Neural crest cell (in vitro differentiated cells): ENCODE results near the gene CCDC78. TPM values are rescaled to one million over a fixed set of nuclear protein-coding genes. Genes with fewer than 3 reads are reported as not detected.

ENCODE experiments used
- DNase-seq: peaks from one replicate; pipeline ENCODE4 v3.0.0; 2021; ENCODE audit warnings: low read depth, mixed read lengths, low spot score
- H3K27ac Mint-ChIP-seq: one replicate; pipeline ENCODE4 v1.8.0; 2021; ENCODE audit warnings: mild to moderate bottlenecking, mixed read lengths; ENCODE audit not compliant: unreplicated experiment
- H3K27me3 Mint-ChIP-seq: 2 replicates; pipeline ENCODE4 v1.8.0; 2021; ENCODE audit warnings: low read depth, mild to moderate bottlenecking, mixed read lengths
- H3K36me3 Mint-ChIP-seq: 2 replicates; pipeline ENCODE4 v1.8.0; 2021; ENCODE audit warnings: low read depth, mild to moderate bottlenecking, mixed read lengths
- H3K4me1 Mint-ChIP-seq: 2 replicates; pipeline ENCODE4 v1.8.0; 2021; ENCODE audit warnings: mixed read lengths
- H3K4me3 Mint-ChIP-seq: one replicate; pipeline ENCODE4 v1.8.0; 2021; ENCODE audit warnings: mild to moderate bottlenecking, mixed read lengths
- H3K9me3 Mint-ChIP-seq: 2 replicates; pipeline ENCODE4 v1.8.0; 2021; ENCODE audit warnings: mixed read lengths
- total RNA-seq: library from RNA; stranded (reverse); gene quantifications from 2 replicates; pipeline ENCODE4 v1.2.1, GENCODE V29; 2021
- TF ChIP-seq, protein P1 (sequence below): fragments of 200-600 bp; sonication (generic); conservative IDR thresholded peaks from 2 replicates; pipeline ENCODE4 v1.5.0; 2021; ENCODE audit warnings: antibody characterized with exemption, mild to moderate bottlenecking

The CCDC78 gene
- total RNA-seq, 1 donor from 2014 or later = 7.0 TPM

DNA sequence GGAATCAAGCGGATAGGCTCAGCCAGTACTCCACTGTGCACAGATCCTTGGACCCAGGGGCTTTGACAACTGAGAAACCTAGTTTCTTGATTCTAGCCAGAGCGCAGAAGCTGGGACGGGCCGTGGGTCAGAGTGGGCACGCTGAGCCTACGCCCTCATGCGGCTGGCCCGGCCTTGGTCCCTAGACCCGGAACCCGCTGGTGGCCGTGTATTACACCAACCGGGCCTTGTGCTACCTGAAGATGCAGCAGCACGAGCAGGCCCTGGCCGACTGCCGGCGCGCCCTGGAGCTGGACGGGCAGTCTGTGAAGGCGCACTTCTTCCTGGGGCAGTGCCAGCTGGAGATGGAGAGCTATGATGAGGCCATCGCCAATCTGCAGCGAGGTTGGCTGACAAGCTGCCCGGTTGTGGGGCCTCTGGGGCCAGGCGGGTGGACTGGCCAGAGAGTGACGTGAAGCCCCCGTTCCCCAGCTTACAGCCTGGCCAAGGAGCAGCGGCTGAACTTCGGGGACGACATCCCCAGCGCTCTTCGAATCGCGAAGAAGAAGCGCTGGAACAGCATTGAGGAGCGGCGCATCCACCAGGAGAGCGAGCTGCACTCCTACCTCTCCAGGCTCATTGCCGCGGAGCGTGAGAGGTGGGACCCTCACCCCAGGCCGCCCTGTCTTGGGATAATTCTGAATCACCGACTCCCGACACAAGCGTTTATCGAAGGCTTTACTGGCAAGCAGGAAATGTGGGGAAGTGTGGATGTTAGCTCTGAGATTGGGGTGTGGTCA is 45.1 kb downstream of the CCDC78 start:
- peaks cover 14% of the 10 kb centered on the region for H3K27me3 Mint-ChIP-seq
- peaks cover 4% of the 10 kb centered on the region for H3K36me3 Mint-ChIP-seq
- H3K27ac Mint-ChIP-seq = no peak overlapping the region
- H3K4me1 Mint-ChIP-seq = peaks cover 18% of the 10 kb centered on the region
- peak overlapping the region; percentile 90 for H3K4me3 Mint-ChIP-seq
- DNase-seq = no peak
- TF ChIP-seq, protein P1, sequence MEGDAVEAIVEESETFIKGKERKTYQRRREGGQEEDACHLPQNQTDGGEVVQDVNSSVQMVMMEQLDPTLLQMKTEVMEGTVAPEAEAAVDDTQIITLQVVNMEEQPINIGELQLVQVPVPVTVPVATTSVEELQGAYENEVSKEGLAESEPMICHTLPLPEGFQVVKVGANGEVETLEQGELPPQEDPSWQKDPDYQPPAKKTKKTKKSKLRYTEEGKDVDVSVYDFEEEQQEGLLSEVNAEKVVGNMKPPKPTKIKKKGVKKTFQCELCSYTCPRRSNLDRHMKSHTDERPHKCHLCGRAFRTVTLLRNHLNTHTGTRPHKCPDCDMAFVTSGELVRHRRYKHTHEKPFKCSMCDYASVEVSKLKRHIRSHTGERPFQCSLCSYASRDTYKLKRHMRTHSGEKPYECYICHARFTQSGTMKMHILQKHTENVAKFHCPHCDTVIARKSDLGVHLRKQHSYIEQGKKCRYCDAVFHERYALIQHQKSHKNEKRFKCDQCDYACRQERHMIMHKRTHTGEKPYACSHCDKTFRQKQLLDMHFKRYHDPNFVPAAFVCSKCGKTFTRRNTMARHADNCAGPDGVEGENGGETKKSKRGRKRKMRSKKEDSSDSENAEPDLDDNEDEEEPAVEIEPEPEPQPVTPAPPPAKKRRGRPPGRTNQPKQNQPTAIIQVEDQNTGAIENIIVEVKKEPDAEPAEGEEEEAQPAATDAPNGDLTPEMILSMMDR = no peak
- H3K9me3 Mint-ChIP-seq = no peaks in the 10 kb centered on the region

DNA sequence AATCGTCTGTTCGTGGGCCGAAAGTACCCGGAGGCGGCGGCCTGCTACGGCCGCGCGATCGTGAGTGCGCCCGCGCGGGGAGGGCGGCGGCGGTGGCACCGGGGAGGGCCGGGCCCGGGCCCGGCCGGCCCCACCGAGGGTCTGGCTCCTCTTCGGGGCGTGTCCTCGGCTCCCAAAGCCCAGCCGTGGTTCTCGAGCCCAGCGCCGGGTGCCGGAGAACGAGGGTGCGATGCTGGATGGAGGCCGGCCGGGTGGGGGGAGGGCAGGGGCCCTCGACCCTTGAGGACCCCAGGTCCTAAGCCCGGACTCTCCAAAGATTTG is 45.7 kb downstream of the CCDC78 start:
- Mint-ChIP-seq H3K36me3 (peaks cover 3% of the 10 kb centered on the region), H3K27ac (no peak overlapping the region), H3K9me3 (no peaks in the 10 kb centered on the region), H3K4me1 (peaks cover 18% of the 10 kb centered on the region), H3K27me3 (peaks cover 12% of the 10 kb centered on the region), H3K4me3 (peak overlapping the region; percentile 90)
- TF ChIP-seq, protein P1 = no peak
- no peak for DNase-seq

DNA sequence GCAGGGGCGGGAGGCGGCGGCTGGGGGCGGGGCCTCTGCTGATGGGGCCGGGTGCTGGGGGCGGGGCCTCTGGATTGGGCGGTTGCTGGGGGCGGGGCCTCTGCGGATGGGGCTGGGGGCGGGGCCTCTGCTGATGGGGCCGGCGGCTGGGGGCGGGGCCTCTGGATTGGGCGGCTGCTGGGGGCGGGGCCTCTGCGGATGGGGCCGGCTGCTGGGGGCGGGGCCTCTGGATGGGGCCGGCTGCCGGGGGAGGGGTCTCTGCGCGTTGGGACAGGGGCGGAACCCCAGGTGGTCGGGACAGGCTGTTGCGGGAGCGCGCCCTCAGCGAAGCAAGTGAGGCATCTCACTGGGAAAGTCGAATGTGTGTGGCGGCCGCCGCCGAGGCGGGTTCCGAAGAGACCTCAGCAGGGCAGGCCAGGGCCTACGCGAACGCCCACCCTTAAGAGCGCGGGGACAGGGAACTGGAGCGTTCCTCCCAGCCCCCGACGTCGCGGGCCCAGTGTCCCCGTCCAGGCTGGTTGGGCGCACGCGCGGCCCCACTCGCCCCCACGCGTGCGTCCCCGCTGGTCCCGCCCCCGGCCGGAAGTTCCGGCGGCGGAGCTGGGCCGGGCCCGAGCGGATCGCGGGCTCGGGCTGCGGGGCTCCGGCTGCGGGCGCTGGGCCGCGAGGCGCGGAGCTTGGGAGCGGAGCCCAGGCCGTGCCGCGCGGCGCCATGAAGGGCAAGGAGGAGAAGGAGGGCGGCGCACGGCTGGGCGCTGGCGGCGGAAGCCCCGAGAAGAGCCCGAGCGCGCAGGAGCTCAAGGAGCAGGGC is 46.2 kb downstream of the CCDC78 start, which contains the start of gene STUB1:
STUB1 (plus strand) TSS at position 597 of the 811 bp plus-strand sequence; CDS start at position 713, 116 bp downstream.
- Mint-ChIP-seq H3K27me3 (peaks cover 16% of the 10 kb centered on the region), H3K9me3 (no peaks in the 10 kb centered on the region), H3K36me3 (peaks cover 3% of the 10 kb centered on the region), H3K4me3 (peak within 1 kb of the TSS; percentile 91), H3K4me1 (peaks cover 21% of the 10 kb centered on the region), H3K27ac (peak within 1 kb of the TSS; percentile 91)
- TF ChIP-seq, protein P1 = no peak
- DNase-seq = peak; percentile 92

DNA sequence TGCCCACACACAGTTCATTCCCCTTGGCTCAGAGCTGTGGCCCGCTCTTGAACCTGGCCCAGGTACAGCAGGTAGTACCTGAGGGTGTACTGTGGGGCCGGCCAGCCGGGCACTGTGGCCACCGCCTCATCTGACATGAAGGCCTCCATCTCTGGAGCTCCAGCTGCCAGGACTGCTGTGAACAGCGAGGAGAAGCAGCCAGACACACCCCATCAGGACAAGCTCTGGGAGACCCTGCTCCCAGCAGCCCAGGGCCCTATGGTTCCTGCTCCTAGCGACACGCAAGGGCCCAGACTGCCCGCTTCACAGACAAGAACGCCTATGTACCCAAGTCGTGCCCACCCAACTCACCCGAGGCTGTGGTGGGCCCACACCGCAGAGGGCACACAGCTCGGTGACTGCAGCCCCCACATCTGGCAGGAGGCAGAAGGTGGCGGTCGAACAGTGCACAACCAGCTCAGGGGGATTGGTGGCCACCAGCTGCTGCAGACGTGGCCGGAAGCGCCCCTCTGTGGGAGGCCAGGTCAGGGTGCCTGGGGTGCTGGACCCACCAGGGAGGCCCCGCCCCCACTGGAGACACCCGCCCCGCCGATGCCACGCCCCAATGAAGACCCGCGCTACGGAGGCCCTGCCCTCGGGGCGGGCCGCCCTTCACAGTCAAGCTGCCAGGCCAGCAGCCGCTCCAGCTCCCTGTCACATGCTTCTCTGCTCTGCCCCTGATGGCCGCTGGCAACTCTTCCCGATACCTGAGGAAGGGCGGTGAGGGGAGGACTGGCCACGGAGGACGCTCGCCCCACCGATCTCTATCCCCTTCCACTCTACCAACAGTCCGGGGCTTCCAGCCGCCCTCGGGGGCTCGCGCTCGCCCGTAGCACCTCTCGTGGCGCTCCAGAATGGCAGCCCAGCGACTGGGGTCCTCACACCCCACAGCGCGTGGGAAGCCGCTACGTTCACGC is 47.1 kb downstream of the CCDC78 start:
- H3K4me3 Mint-ChIP-seq = peak overlapping the region; percentile 91
- no peak overlapping the region for H3K27ac Mint-ChIP-seq
- DNase-seq = peak; percentile 64
- H3K27me3 Mint-ChIP-seq = peaks cover 20% of the 10 kb centered on the region
- TF ChIP-seq, protein P1 = no peak
- peaks cover 3% of the 10 kb centered on the region for H3K36me3 Mint-ChIP-seq
- peaks cover 22% of the 10 kb centered on the region for H3K4me1 Mint-ChIP-seq
- H3K9me3 Mint-ChIP-seq = no peaks in the 10 kb centered on the region
